ENCODE data around the gene LMBRD1.

GRCh38 chr6:69796073-69796641 lies 653 bp downstream of the LMBRD1 start:
- TF ChIP-seq ZNF292 (tag by site-specific recombination; IDR thresholded peaks at IDR 0.05; ENCODE audit: borderline replicate concordance, low read depth) = no peak
- TF ChIP-seq ZBTB1 (tag by site-specific recombination; IDR thresholded peaks at IDR 0.05) = no peak
- TF ChIP-seq ZNF157 (tag by site-specific recombination; IDR thresholded peaks at IDR 0.05) = no peak
- TF ChIP-seq, protein P1, sequence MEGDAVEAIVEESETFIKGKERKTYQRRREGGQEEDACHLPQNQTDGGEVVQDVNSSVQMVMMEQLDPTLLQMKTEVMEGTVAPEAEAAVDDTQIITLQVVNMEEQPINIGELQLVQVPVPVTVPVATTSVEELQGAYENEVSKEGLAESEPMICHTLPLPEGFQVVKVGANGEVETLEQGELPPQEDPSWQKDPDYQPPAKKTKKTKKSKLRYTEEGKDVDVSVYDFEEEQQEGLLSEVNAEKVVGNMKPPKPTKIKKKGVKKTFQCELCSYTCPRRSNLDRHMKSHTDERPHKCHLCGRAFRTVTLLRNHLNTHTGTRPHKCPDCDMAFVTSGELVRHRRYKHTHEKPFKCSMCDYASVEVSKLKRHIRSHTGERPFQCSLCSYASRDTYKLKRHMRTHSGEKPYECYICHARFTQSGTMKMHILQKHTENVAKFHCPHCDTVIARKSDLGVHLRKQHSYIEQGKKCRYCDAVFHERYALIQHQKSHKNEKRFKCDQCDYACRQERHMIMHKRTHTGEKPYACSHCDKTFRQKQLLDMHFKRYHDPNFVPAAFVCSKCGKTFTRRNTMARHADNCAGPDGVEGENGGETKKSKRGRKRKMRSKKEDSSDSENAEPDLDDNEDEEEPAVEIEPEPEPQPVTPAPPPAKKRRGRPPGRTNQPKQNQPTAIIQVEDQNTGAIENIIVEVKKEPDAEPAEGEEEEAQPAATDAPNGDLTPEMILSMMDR (tag by site-specific recombination; IDR thresholded peaks at IDR 0.05) = no peak
